Fibroblast of the aortic adventitia (primary cell): ENCODE data around the gene MCTP1. TPM values are rescaled to one million over a fixed set of nuclear protein-coding genes. Genes with fewer than 3 reads are reported as not detected.

Experiments used
- DNase-seq: peaks from one replicate; pipeline ENCODE4 v3.0.0-alpha.2; 2010; ENCODE audit warnings: low read depth
- H3K4me3 ChIP-seq: 2 replicates; pipeline ENCODE4 v1.5.1; 2011; ENCODE audit warnings: low read depth, mild to moderate bottlenecking, control low read depth, low read length, moderate library complexity
- CTCF ChIP-seq: IDR thresholded peaks from 2 replicates; pipeline ENCODE4 v1.5.1; 2011; ENCODE audit warnings: mild to moderate bottlenecking, low read length, control low read depth, inconsistent platforms; ENCODE audit not compliant: insufficient read depth
- total RNA-seq: library from RNA; depleted of rRNA; stranded (reverse); fragments of >200 nt; gene quantifications from 2 replicates; pipeline ENCODE4 v1.2.3, GENCODE V29; 2012; ENCODE audit warnings: low replicate concordance

Gene MCTP1
- total RNA-seq, 1 donor = 7.6 TPM

- no peak for DNase-seq
- H3K4me3 ChIP-seq = no peak overlapping the region
- TF ChIP-seq CTCF = no peak
Observed at GRCh38 chr5:95102080-95102479, 182.8 kb downstream of the MCTP1 start.

DNA sequence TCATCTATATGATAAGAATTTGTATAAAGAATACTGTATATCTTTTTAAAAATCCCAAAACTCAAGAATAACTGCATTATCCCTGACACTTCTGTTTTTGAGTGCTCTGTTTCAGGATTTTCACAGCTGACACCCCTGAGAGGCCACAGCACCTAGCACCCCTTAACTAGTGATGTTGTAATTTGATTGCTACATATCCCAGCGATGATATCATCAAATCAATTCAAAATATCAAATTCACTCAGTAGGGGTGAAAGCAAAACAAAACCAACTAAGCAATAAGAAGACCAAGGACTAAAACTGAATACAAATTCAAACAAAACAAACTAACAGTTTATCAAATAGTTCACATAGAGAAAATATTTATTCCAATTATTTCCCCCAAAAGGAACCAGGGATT lies 184.3 kb downstream of the MCTP1 start:
- DNase-seq = no peak

DNA sequence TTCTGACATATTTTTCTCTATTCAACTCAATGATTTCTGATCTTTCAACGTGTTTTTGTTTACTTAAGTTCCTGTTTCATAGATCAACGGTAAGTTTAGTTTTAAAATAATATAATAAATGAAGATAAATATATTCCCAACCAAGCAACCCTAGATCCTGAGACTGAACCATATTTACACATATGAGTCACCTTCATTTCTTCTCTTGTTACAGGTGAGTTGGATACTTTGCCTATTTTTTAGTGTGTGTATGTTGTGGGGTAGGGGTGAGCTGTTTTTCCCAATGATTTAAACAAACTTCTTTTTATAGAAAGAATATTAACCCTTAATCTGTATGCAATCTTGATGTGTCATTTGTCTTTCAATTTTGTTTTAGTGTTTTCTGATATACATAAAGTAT lies 186.9 kb downstream of the MCTP1 start:
- no peak overlapping the region for H3K4me3 ChIP-seq
- no peak for DNase-seq
- TF ChIP-seq CTCF = no peak

More for the DNA sequence above, 184.3 kb downstream of the MCTP1 start:
- no peak for TF ChIP-seq CTCF
- no peak overlapping the region for H3K4me3 ChIP-seq

DNA sequence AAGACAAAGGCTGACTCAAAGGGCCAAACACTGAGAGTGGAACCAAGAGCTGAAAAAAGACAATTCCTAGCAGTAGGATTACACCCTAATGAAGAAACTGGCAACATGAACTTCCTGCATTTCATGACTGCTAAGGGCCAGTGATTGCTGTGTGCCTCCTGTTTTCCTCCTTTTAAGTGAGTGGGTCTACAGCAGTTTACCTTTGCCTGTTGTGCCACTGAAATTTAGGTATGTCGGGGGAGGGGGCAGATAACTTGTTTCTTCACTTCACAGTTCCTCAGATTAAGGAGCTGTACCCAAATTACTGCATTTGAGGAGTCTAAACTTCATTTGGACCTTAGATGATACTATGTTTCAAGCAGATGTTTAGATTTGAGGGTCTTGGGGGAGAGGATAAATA lies 191.7 kb downstream of the MCTP1 start:
- DNase-seq = no peak
- no peak for TF ChIP-seq CTCF

DNA sequence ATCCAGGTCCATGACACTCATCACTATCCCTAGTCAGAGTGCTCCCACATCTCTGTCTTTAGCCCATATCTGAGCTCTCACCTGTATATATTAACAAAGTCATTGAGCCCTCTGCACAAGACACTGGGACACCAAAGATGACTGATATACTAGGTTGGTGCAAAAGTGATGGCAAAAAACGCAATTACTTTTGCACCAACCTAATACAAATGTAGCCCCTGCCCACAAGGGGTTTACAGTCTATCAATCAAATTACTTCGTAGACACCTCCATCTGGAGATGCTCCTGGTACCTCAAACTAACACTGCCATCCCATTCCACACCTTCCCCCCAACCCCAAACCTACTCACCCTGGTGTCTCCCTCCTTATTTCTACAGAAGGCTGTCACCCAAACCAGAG lies 194.1 kb downstream of the MCTP1 start:
- TF ChIP-seq CTCF = no peak
- no peak for DNase-seq
- no peak overlapping the region for H3K4me3 ChIP-seq

More for the DNA sequence above, 191.7 kb downstream of the MCTP1 start:
- no peak overlapping the region for H3K4me3 ChIP-seq

- no peak overlapping the region for H3K4me3 ChIP-seq
- no peak for DNase-seq
- TF ChIP-seq CTCF = no peak
Observed at GRCh38 chr5:95087816-95088317, 197.0 kb downstream of the MCTP1 start.
